GM18909 (cell line): Measurements from ENCODE around the gene WT1.

ENCODE experiments used
- ATAC-seq: cut with Tn5 transposase; IDR thresholded peaks from one replicate; pipeline ENCODE4 v1.9.1; 2021; ENCODE audit warnings: mild to moderate bottlenecking; ENCODE audit not compliant: unreplicated experiment, poor library complexity

Gene WT1

GRCh38 chr11:32426192-32426591 lies 9.1 kb downstream of the WT1 start:
- no peak for ATAC-seq

DNA sequence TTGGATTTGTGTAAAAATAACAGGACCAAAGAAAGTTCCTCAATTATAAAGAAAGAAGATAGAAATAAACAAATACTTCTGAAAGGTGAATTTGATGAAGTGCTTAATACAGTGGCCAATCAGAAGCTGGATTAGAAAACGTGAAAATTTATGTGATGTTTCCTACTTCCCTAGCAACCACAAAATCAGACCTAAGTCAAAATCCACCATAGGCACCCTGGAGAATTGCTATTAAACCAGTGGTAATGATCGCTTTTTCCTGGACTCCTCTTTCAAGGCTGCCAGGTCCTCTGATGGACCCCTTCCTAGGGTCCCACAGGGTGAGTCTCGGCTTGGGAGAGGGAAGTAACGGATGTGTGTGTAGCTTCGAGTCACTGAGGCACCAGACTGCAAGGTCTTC lies 9.6 kb downstream of the WT1 start:
- no peak for ATAC-seq

GRCh38 chr11:32422545-32422944 lies 12.8 kb downstream of the WT1 start:
- no peak for ATAC-seq

DNA sequence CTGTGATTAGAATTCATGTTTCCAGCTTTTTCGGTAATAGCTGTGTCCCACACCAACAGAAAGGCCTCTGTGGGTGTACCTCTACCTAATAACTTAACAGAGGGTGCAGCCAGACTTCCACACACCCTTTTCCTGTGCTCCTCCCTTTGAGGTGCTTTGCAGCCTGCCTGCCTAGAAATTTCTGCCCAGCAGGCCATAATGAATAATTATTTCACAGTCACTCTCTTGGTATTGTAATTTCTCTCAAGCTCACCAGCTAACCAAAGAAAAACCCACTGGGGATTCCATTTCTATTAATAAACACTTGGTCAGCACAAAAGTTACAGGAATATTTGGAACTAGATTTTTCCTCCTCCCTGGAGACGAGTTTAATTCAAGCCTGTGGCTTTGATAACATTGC lies 13.3 kb downstream of the WT1 start:
- ATAC-seq, result no peak

DNA sequence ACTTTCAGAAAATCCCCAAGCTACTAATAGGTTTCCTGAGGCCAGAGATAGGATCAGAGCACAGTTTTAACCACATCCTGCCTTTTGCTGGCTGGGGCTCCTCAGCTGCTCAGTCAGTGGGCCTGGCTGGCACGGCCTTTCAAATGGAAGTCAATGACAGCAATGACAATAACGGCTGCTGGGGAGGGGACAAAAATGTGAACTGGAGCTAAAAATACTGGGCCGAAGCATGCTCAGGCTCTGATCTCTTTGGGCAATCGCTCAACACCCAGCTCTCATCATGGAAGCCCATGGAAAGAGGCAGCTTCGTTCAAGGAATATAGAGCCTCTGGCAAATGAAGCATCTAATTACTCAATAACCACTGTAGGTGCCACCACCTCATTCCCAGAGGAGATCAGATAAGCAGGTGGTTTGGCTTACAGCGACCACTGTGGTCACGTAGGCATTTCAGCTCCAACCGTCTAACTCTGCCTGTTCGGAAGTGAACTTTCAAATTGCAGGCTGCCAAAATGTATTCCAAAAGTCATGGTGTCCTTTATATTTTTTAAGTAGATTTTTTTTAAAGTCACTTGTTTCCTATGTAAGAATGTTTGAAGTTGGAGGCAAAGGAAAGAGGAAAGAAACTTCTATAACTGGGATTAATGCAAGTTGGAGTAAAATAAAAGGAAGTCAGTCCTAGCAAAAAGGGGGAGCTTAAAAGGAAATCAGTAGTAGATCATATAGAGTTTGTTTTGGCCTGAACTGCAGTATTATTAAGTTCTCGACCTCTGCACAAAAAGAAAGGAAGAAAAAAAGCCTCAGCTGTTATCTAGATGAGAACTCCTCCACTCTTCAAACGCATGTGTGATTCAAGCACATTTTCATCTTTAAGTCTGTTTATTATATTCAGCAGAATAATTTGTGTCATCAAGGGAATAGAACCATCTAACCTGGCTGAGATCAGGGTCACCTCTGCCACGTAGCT lies 14.1 kb downstream of the WT1 start:
- peak; percentile 93 for ATAC-seq

- ATAC-seq, result no peak
These were observed 15.2 kb downstream of the WT1 start for GRCh38 chr11:32420139-32420538.

DNA sequence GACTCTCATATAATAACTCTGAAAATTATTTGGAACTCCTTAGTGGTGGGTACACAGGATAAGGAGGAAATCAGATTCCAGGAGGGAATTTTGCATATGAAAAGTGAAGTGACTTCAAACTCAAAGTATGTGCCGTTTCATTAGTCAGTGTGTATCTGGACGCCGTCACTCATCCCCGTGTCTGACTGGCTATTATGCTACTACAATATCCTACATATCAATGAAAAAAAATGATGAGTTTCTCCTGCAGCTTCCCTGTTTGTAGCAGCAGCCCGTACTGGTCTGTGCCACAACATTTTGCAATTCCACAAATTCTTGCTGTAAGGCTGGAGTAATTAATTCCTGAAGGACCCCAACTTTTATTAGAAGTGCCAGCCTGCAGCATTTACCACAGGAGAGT lies 16.5 kb downstream of the WT1 start:
- ATAC-seq, result no peak

DNA sequence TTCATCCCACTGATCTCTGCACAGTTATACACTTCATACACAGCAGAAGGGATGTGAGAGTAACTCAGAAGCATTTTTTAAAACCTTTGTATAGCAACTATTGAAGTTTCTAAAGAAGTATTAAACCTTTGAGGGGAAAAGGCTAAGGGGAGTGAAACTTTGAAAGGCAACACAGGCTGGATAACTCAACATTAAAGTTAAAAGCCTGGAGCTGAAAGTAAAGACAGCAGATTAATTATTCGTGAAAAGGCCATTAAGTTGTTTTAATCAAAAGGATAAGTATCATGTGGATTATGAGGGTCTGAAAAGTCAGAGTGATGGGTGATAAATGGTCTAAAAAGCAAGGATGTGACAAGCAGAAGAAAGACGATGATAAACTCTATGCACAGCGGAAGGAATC lies 17.5 kb downstream of the WT1 start:
- no peak for ATAC-seq

GRCh38 chr11:32416301-32416700 lies 19.0 kb downstream of the WT1 start:
- ATAC-seq, result no peak

- ATAC-seq, result no peak
These were observed 20.4 kb downstream of the WT1 start for GRCh38 chr11:32414925-32415324.

GRCh38 chr11:32411942-32412615 lies 23.3 kb downstream of the WT1 start:
- ATAC-seq, result no peak

GRCh38 chr11:32405592-32405991 lies 29.7 kb downstream of the WT1 start:
- no peak for ATAC-seq

- ATAC-seq, result no peak
These were observed 32.5 kb downstream of the WT1 start for GRCh38 chr11:32402836-32403235.

- no peak for ATAC-seq
These were observed 34.5 kb downstream of the WT1 start for GRCh38 chr11:32400670-32401369.

DNA sequence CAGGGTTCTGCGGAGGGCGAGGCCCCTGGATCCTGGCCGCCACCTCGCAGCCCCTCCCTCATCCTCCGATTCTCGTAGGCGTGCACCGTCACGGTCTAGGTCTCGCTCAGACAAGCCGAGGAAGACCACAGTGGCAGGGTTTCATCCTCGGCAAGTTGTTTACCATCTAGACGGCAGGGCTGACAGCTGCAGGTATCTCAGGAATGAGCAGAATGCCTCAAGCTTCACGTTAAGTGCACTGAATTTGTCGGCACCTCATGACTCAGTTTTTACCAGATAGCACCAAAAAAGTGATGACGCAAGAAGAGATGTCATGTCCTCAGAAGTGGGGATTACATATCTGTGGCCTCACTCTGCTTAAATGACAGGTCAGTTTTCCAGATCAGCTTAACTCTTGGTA lies 35.1 kb downstream of the WT1 start:
- ATAC-seq, result no peak

GRCh38 chr11:32396991-32397390 lies 38.3 kb downstream of the WT1 start:
- ATAC-seq, result no peak

- ATAC-seq, result peak; percentile 63
These were observed 39.0 kb downstream of the WT1 start for GRCh38 chr11:32396331-32396730.

- no peak for ATAC-seq
These were observed 40.2 kb downstream of the WT1 start for GRCh38 chr11:32395127-32395526.

DNA sequence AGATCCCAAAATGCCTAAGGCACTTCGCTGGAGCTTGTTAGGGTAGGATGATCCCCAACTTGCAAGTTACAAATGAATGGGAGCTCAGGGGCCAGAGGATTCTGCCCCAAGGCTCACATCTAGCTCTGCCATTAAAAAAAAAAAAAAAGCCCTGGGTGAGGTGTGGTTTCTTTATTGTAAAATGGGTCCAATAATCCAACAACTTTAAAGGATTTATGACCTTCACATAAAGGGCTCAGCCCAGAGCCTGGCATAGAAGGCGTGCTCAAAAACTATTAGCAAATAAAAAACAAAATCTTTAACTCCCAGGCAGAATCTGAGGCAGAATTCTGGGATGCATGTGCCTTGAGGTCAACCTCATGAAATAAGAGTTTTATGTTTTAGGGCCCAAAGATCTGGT lies 42.5 kb downstream of the WT1 start:
- ATAC-seq, result no peak

- no peak for ATAC-seq
These were observed 43.3 kb downstream of the WT1 start for GRCh38 chr11:32391956-32392553.

GRCh38 chr11:32391479-32391878 lies 43.9 kb downstream of the WT1 start:
- no peak for ATAC-seq
